ENCODE data around the gene F3. TPM values are rescaled to one million over a fixed set of nuclear protein-coding genes. Genes with fewer than 3 reads are reported as not detected.

F3 gene
- total RNA-seq: 84.9 and 95.0 TPM in 2 replicates
- long read RNA-seq, transcript F3-202 (5 exons, 1,879 nt): minor isoform, 15 of 127 reads
- long read RNA-seq, transcript F3-201 (6 exons, 2,287 nt): major isoform, 85 of 127 reads
- long read RNA-seq, partial matches to known transcripts: 7 of 127 reads
- long read RNA-seq, other reads (novel, unspliced or antisense): 20 of 127 reads

DNA sequence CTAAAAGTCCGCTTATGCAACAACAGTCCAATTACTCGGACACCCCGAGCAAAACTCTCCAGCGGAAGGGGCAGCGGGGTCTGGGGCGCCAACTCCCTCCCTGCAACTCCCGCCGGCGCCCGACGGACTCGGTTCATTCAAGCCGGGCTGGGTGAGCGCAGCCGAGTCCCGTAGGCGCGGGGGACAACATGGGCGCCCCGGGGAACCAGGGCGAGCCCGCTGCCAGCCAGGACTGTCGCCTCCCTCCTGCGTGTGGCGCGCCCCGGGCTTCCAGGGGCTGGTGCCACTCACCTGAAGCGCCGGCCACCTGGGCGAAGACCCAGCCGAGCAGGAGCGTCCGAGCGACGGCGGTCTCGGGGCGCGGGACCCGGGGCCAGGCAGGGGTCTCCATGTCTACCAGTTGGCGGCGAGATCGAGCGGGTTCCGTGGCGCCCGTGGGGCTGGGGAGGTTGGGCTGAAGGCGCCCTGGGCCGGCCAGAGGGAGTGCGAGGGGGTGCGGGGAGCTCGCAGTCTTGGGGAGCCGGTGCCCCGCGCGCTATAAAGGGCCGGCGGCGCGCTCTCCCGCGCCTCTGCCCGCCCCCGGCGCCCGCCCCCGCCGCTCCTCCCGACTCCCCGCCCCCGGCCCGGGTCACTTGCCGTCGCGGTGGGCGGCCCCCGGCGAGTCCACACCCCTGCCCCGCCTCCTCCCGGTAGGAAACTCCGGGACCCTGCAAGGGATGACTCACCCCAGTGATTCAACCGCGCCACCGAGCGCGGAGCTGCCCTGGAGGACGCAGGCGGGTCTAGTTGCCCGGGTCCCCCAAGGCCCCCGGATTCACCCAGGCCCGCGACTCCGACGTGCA is at the start of gene F3:
TSS of gene F3 (minus strand) at position 514 of the 842 bp plus-strand sequence. CDS start at position 391, 123 bp downstream.
- H3K4me3 Mint-ChIP-seq (ENCODE audit: low read depth): peak within 1 kb of the TSS; percentile 95
- peak; percentile 75 for DNase-seq (ENCODE audit: low spot score, unreplicated experiment)
- H3K27me3 Mint-ChIP-seq: peaks cover 4% of the 10 kb centered on the region
- peak within 1 kb of the TSS; percentile 96 for H3K27ac Mint-ChIP-seq
- H3K9me3 Mint-ChIP-seq (ENCODE audit: low read depth): no peaks in the 10 kb centered on the region
- H3K4me1 Mint-ChIP-seq (ENCODE audit: low read depth): peaks cover 56% of the 10 kb centered on the region
- peaks cover 23% of the 10 kb centered on the region for H3K36me3 Mint-ChIP-seq (ENCODE audit: insufficient read depth)
- TF ChIP-seq, protein P1, sequence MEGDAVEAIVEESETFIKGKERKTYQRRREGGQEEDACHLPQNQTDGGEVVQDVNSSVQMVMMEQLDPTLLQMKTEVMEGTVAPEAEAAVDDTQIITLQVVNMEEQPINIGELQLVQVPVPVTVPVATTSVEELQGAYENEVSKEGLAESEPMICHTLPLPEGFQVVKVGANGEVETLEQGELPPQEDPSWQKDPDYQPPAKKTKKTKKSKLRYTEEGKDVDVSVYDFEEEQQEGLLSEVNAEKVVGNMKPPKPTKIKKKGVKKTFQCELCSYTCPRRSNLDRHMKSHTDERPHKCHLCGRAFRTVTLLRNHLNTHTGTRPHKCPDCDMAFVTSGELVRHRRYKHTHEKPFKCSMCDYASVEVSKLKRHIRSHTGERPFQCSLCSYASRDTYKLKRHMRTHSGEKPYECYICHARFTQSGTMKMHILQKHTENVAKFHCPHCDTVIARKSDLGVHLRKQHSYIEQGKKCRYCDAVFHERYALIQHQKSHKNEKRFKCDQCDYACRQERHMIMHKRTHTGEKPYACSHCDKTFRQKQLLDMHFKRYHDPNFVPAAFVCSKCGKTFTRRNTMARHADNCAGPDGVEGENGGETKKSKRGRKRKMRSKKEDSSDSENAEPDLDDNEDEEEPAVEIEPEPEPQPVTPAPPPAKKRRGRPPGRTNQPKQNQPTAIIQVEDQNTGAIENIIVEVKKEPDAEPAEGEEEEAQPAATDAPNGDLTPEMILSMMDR (IDR thresholded peaks at IDR 0.05; ENCODE audit: unreplicated experiment): peak; percentile 44

DNA sequence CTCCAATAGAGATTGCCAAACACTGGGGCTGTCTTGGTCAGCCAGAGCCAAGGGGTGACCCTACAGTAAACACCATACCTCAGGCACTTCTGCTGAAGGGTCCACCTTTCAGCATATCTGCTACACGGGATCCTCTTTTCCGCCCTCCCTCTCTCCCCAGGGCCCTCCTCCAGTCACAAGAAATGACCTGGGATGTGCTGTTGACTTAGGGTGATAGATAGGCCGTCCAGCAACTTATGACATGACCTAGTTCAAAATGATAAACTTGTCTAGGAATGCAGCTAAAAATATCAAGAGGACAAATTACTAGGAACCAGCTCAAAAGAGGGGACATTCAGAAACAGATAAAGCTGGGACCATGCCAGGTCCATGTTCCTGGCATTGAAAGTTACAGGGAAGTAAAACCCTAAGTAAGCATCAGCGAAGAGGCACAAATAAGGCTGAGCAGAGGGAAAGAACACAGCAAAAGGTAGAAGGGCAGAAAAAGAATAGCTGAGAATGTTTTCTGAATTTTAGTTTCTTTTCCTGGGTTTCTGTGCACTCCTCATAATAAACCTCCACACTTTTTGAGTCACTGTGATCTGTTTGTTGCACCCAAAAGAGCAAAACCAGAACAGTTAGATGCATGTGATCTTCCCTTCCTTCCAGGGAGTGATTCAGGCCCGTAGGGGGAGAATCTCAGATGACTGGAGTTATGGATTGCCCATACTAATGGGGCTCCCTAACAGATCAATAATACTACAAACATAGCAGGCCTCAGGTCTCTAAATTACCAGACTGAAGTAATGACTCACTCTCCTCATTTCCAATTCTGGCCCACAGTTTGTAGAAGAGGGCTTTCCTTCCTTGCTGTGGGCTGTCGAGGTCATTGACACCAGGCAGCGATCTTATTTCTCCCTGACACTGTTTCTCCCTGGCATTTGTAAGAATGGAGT is 48.9 kb upstream of the F3 start:
- H3K27me3 Mint-ChIP-seq: no peaks in the 10 kb centered on the region
- no peaks in the 10 kb centered on the region for H3K36me3 Mint-ChIP-seq (ENCODE audit: insufficient read depth)
- no peak for DNase-seq (ENCODE audit: low spot score, unreplicated experiment)
- peaks cover 41% of the 10 kb centered on the region for H3K4me1 Mint-ChIP-seq (ENCODE audit: low read depth)
- H3K4me3 Mint-ChIP-seq (ENCODE audit: low read depth): no peak overlapping the region
- TF ChIP-seq, protein P1 (IDR thresholded peaks at IDR 0.05; ENCODE audit: unreplicated experiment): no peak
- peak overlapping the region; percentile 80 for H3K27ac Mint-ChIP-seq
- no peaks in the 10 kb centered on the region for H3K9me3 Mint-ChIP-seq (ENCODE audit: low read depth)

DNA sequence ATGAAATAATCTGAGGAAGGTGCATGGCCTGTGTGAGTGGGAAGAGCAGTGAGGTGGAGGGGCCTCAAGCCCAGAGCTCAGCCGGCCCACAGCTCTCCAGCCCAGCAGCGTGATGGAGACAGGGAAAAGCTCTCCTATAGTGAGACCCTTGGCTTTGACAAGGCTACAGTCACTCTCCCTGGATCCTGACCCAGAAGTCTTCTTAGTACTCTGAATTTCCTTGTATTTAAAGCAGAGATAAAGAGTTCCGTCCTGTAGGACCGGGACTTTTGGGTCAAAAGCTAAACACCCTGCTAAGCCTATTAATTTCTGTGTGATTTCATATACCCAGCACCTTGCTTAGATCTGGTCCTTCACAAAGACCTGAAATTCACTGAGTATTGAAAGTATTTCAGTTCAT is 48.2 kb upstream of the F3 start:
- DNase-seq (ENCODE audit: low spot score, unreplicated experiment): no peak
- Mint-ChIP-seq H3K27me3 (no peaks in the 10 kb centered on the region), H3K36me3 (ENCODE audit: insufficient read depth) (no peaks in the 10 kb centered on the region), H3K9me3 (ENCODE audit: low read depth) (no peaks in the 10 kb centered on the region), H3K4me3 (ENCODE audit: low read depth) (no peak overlapping the region), H3K27ac (no peak overlapping the region), H3K4me1 (ENCODE audit: low read depth) (peaks cover 38% of the 10 kb centered on the region)
- TF ChIP-seq, protein P1 (IDR thresholded peaks at IDR 0.05; ENCODE audit: unreplicated experiment): no peak

DNA sequence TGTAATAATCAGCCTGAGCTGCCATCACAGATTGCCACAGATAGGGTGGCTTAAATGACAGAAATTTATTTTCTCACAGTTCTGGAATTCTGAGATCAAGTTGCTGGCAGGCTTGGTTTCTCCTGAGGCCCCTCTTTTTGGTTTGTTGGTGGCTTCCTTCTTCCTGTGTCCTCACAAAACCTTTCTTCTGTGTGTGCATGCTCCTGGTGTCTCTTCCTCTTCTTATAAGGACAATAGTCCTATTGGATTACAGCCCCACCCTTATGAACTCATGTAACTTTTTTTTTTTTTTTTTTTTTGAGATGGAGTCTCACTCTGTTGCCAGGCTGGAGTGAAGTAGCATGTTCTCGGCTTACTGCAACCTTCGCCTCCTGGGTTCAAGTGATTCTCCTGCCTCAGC is 41.0 kb upstream of the F3 start:
- H3K4me1 Mint-ChIP-seq (ENCODE audit: low read depth): peaks cover 14% of the 10 kb centered on the region
- H3K27ac Mint-ChIP-seq: no peak overlapping the region
- DNase-seq (ENCODE audit: low spot score, unreplicated experiment): no peak
- TF ChIP-seq, protein P1 (IDR thresholded peaks at IDR 0.05; ENCODE audit: unreplicated experiment): no peak
- H3K36me3 Mint-ChIP-seq (ENCODE audit: insufficient read depth): peaks cover 6% of the 10 kb centered on the region
- no peaks in the 10 kb centered on the region for H3K27me3 Mint-ChIP-seq
- H3K4me3 Mint-ChIP-seq (ENCODE audit: low read depth): no peak overlapping the region
- H3K9me3 Mint-ChIP-seq (ENCODE audit: low read depth): peaks cover 25% of the 10 kb centered on the region

All from progenitor cell of endocrine pancreas (in vitro differentiated cells).